ENCODE measurements around the gene FLYWCH1. TPM values are rescaled to one million over a fixed set of nuclear protein-coding genes. Genes with fewer than 3 reads are reported as not detected.

The FLYWCH1 gene
- total and polyA plus RNA-seq, 9 of the 15 experiments (the other 6 are each of a cell fraction or from before 2014, with no cell fraction given): 0.18 to 33.6 (median 11.3) TPM

- TF ChIP-seq TEAD1 (CRISPR knock-in tag; IDR thresholded peaks at IDR 0.05) (peak in 1 of 2 experiments; percentile 84; a peak in 1 of 4 replicates), ZNF217 (CRISPR knock-in tag; IDR thresholded peaks at IDR 0.05) (no peak), SMAD4 (CRISPR knock-in tag; conservative IDR thresholded peaks at IDR 0.05) (peak; percentile 85), SFPQ (IDR thresholded peaks at IDR 0.05; ENCODE audit: low read depth, low read length) (no peak), ZNF318 (IDR thresholded peaks at IDR 0.05; ENCODE audit: borderline replicate concordance in 1 of 2, low read depth in 1 of 2) (no peak), RBFOX2 (IDR thresholded peaks at IDR 0.05; ENCODE audit: low read depth, low read length) (peak; percentile 66), GTF2B (IDR thresholded peaks at IDR 0.05; ENCODE audit: extremely low read depth, insufficient read length) (no peak), ARID4B (CRISPR knock-in tag; IDR thresholded peaks at IDR 0.05) (peak; percentile 98)
Observed at GRCh38 chr16:2968738-2969544, 57.2 kb downstream of the FLYWCH1 start, which contains the start of gene PAQR4 (continued).

All from K562 (cell line).